ENCODE measurements around the gene CTBP2. TPM values are rescaled to one million over a fixed set of nuclear protein-coding genes. Genes with fewer than 3 reads are reported as not detected.

The CTBP2 gene
- total RNA-seq, 1 donor from 2014 or later, result 57.3 TPM

GRCh38 chr10:125132344-125132743 is 28.0 kb downstream of the CTBP2 start:
- no peak for TF ChIP-seq CTCF (conservative IDR thresholded peaks at IDR 0.05; ENCODE audit: low read depth, low read length)
- DNase-seq (ENCODE audit: low read depth), result no peak
- no peak overlapping the region for H3K4me3 ChIP-seq (ENCODE audit: low read depth, low read length)

GRCh38 chr10:125130916-125131315 is 29.4 kb downstream of the CTBP2 start:
- no peak for TF ChIP-seq CTCF (conservative IDR thresholded peaks at IDR 0.05; ENCODE audit: low read depth, low read length)
- no peak for DNase-seq (ENCODE audit: low read depth)
- no peak overlapping the region for H3K4me3 ChIP-seq (ENCODE audit: low read depth, low read length)

GRCh38 chr10:125130260-125130659 is 30.1 kb downstream of the CTBP2 start:
- DNase-seq (ENCODE audit: low read depth), result no peak
- H3K4me3 ChIP-seq (ENCODE audit: low read depth, low read length), result no peak overlapping the region
- TF ChIP-seq CTCF (conservative IDR thresholded peaks at IDR 0.05; ENCODE audit: low read depth, low read length), result no peak

- DNase-seq (ENCODE audit: low read depth), result no peak
- no peak for TF ChIP-seq CTCF (conservative IDR thresholded peaks at IDR 0.05; ENCODE audit: low read depth, low read length)
- H3K4me3 ChIP-seq (ENCODE audit: low read depth, low read length), result no peak overlapping the region
These were observed 31.3 kb downstream of the CTBP2 start for GRCh38 chr10:125129076-125129458.

GRCh38 chr10:125128397-125129075 is 31.8 kb downstream of the CTBP2 start:
- H3K4me3 ChIP-seq (ENCODE audit: low read depth, low read length), result no peak overlapping the region
- no peak for DNase-seq (ENCODE audit: low read depth)
- no peak for TF ChIP-seq CTCF (conservative IDR thresholded peaks at IDR 0.05; ENCODE audit: low read depth, low read length)

- DNase-seq (ENCODE audit: low read depth), result no peak
- TF ChIP-seq CTCF (conservative IDR thresholded peaks at IDR 0.05; ENCODE audit: low read depth, low read length), result no peak
- no peak overlapping the region for H3K4me3 ChIP-seq (ENCODE audit: low read depth, low read length)
These were observed 32.4 kb downstream of the CTBP2 start for GRCh38 chr10:125127986-125128385.

- H3K4me3 ChIP-seq (ENCODE audit: low read depth, low read length), result no peak overlapping the region
- TF ChIP-seq CTCF (conservative IDR thresholded peaks at IDR 0.05; ENCODE audit: low read depth, low read length), result no peak
- no peak for DNase-seq (ENCODE audit: low read depth)
These were observed 33.3 kb downstream of the CTBP2 start for GRCh38 chr10:125127110-125127509.
